H1 (cell line): ENCODE data around the gene NCAM1. TPM values are rescaled to one million over a fixed set of nuclear protein-coding genes. Genes with fewer than 3 reads are reported as not detected.

Source experiments
- CTCF ChIA-PET: fragments of 300-600 bp; sonication (Branson Sonifier 250); formaldehyde crosslinking; loops from one replicate; lab custom pipeline; 2021; ENCODE audit not compliant: partially characterized antibody; lab: Charles Lee
- POLR2A ChIA-PET: fragments of 300-600 bp; sonication (Branson Sonifier 250); formaldehyde crosslinking; loops from one replicate; lab custom pipeline; 2021; ENCODE audit warnings: inconsistent platforms; ENCODE audit not compliant: partially characterized antibody; lab: Charles Lee
- DNase-seq, 2 experiments: peaks; one replicate each; pipeline versions ENCODE4 v3.0.0 to v3.0.0-alpha.2; 2010 to 2022; ENCODE audit warnings: low spot score in 2 of 2, low read depth in 1 of 2, mixed read lengths in 1 of 2
- FAIRE-seq: peaks from 2 replicates; lab custom pipeline; 2011; peaks lifted over from hg19 to GRCh38; lab: Jason Lieb, UNC
- H2AFZ ChIP-seq: 2 replicates; pipeline ENCODE4 v1.8.1; 2012; ENCODE audit warnings: low read length, inconsistent platforms
- H2AK5ac ChIP-seq: 2 replicates; pipeline ENCODE4 v1.6.1; 2013; ENCODE audit warnings: low read depth, low read length
- H2BK120ac ChIP-seq: replicated peaks from 2 replicates; pipeline ENCODE3; 2013; ENCODE audit warnings: low read depth, low read length, inconsistent platforms
- H2BK12ac ChIP-seq: 2 replicates; pipeline ENCODE4 v1.6.1; 2013; ENCODE audit warnings: low read depth, low read length
- H2BK15ac ChIP-seq: 2 replicates; pipeline ENCODE4 v1.6.1; 2013; ENCODE audit warnings: low read length
- H2BK20ac ChIP-seq: 2 replicates; pipeline ENCODE4 v1.6.1; 2013; ENCODE audit warnings: low read length
- H2BK5ac ChIP-seq: 2 replicates; pipeline ENCODE4 v1.6.1; 2013; ENCODE audit warnings: low read depth, low read length
- H3K14ac ChIP-seq: 2 replicates; pipeline ENCODE4 v1.6.1; 2013; ENCODE audit warnings: inconsistent platforms; ENCODE audit not compliant: insufficient read length
- H3K18ac ChIP-seq: 2 replicates; pipeline ENCODE4 v1.6.1; 2013; ENCODE audit warnings: low read length; ENCODE audit errors: extremely low read depth
- H3K23ac ChIP-seq: 2 replicates; pipeline ENCODE4 v1.6.1; 2013; ENCODE audit warnings: inconsistent platforms; ENCODE audit not compliant: insufficient read length
- H3K23me2 ChIP-seq: 2 replicates; pipeline ENCODE4 v1.6.1; 2013; ENCODE audit warnings: low read depth, low read length
- H3K27ac ChIP-seq: 2 replicates; pipeline ENCODE4 v1.6.1; 2011; ENCODE audit warnings: low read depth, low read length, inconsistent platforms
- H3K27me3 ChIP-seq, 4 experiments: replicated peaks in 1 of 4; 1 replicate in 1 of 4; 2 replicates in 3 of 4; pipeline versions ENCODE4 v1.6.1 to v1.8.1; 2011 to 2013; ENCODE audit warnings: low read length in 3 of 4, mild to moderate bottlenecking in 3 of 4, inconsistent platforms in 2 of 4, mixed read lengths in 2 of 4, moderate library complexity in 1 of 4; ENCODE audit not compliant: control insufficient read depth in 3 of 4, insufficient read depth in 3 of 4; ENCODE audit errors: extremely low read depth in 1 of 4
- H3K36me3 ChIP-seq, 4 experiments: 2 replicates each; pipeline versions ENCODE4 v1.6.1 to v1.8.1; 2011 to 2013; ENCODE audit warnings: mild to moderate bottlenecking in 4 of 4, low read length in 3 of 4, moderate library complexity in 2 of 4, control low read depth in 1 of 4, inconsistent platforms in 1 of 4; ENCODE audit not compliant: insufficient read depth in 4 of 4, control insufficient read depth in 2 of 4
- H3K4ac ChIP-seq: replicated peaks from 2 replicates; pipeline ENCODE3; 2013; ENCODE audit warnings: low read length, low read depth, mixed read lengths, inconsistent platforms; ENCODE audit not compliant: insufficient read length
- H3K4me1 ChIP-seq, 4 experiments: replicated peaks in 1 of 4; 1 replicate in 1 of 4; 2 replicates in 3 of 4; pipeline versions ENCODE4 v1.6.1 to v1.8.1; 2011 to 2013; ENCODE audit warnings: low read length in 3 of 4, inconsistent platforms in 2 of 4, mixed read lengths in 1 of 4; ENCODE audit not compliant: insufficient read depth in 4 of 4, control insufficient read depth in 3 of 4
- H3K4me2 ChIP-seq, 2 experiments: 2 replicates each; pipeline versions ENCODE4 v1.6.1 to v1.8.1; 2011 to 2013; ENCODE audit warnings: low read depth in 2 of 2, low read length in 2 of 2, control low read depth in 1 of 2, inconsistent platforms in 1 of 2, mild to moderate bottlenecking in 1 of 2; ENCODE audit not compliant: insufficient read depth in 1 of 2
- H3K4me3 ChIP-seq, 4 experiments: fragments of 200-600, 300-600 bp in 1 of 4; sonication (generic), shearing (Covaris generic), sonication (Bioruptor Twin) in 1 of 4; 2 replicates each; pipeline versions ENCODE4 v1.5.1 to v1.8.1; 2011 to 2016; ENCODE audit warnings: low read length in 4 of 4, low read depth in 3 of 4, control low read depth in 2 of 4, inconsistent platforms in 2 of 4, mild to moderate bottlenecking in 2 of 4, mixed read lengths in 1 of 4, moderate library complexity in 1 of 4; ENCODE audit not compliant: insufficient read depth in 2 of 4; ENCODE audit errors: extremely low read depth in 1 of 4
- H3K56ac ChIP-seq: replicated peaks from 2 replicates; pipeline ENCODE3; 2013; ENCODE audit warnings: low read depth, mild to moderate bottlenecking, mixed read lengths, low read length, inconsistent platforms; ENCODE audit not compliant: insufficient read length
- H3K79me1 ChIP-seq: 2 replicates; pipeline ENCODE4 v1.6.1; 2013; ENCODE audit warnings: low read depth, low read length, control low read depth
- H3K79me2 ChIP-seq, 2 experiments: 2 replicates each; pipeline versions ENCODE4 v1.6.1 to v1.8.1; 2012 to 2013; ENCODE audit warnings: low read length in 2 of 2, mild to moderate bottlenecking in 2 of 2, inconsistent platforms in 1 of 2; ENCODE audit not compliant: insufficient read depth in 2 of 2, control insufficient read depth in 1 of 2
- H3K9ac ChIP-seq, 4 experiments: replicated peaks in 1 of 4; 1 replicate in 1 of 4; 2 replicates in 3 of 4; pipeline versions ENCODE4 v1.6.1 to v1.8.1; 2011 to 2013; ENCODE audit warnings: low read depth in 3 of 4, low read length in 3 of 4, control low read depth in 2 of 4, mild to moderate bottlenecking in 2 of 4, moderate library complexity in 2 of 4, inconsistent platforms in 1 of 4; ENCODE audit errors: extremely low read depth in 1 of 4
- H3K9me3 ChIP-seq, 2 experiments: 2 replicates each; pipeline versions ENCODE4 v1.6.1 to v1.8.1; 2012 to 2013; ENCODE audit warnings: mild to moderate bottlenecking in 2 of 2, moderate library complexity in 2 of 2, control low read depth in 1 of 2, inconsistent platforms in 1 of 2, low read depth in 1 of 2, low read length in 1 of 2, mixed read lengths in 1 of 2; ENCODE audit not compliant: insufficient read depth in 2 of 2
- H4K20me1 ChIP-seq, 2 experiments: replicated peaks in 1 of 2; 2 replicates each; pipeline versions ENCODE3 to v1.8.1; 2011 to 2013; ENCODE audit warnings: inconsistent platforms in 2 of 2, low read length in 2 of 2, mild to moderate bottlenecking in 1 of 2; ENCODE audit not compliant: insufficient read depth in 2 of 2, control insufficient read depth in 1 of 2
- H4K5ac ChIP-seq: 2 replicates; pipeline ENCODE4 v1.6.1; 2013; ENCODE audit warnings: low read length, low read depth, mixed read lengths, inconsistent platforms; ENCODE audit not compliant: insufficient read length
- H4K8ac ChIP-seq: 2 replicates; pipeline ENCODE4 v1.8.0; 2013; ENCODE audit warnings: mild to moderate bottlenecking, moderate library complexity, low read length, inconsistent platforms; ENCODE audit not compliant: insufficient read depth; ENCODE audit errors: extremely low read depth
- H4K91ac ChIP-seq: replicated peaks from 2 replicates; pipeline ENCODE3; 2013; ENCODE audit warnings: low read length, mixed read lengths, inconsistent platforms; ENCODE audit not compliant: insufficient read length
- SP2 ChIP-seq: IDR thresholded peaks from 2 replicates; pipeline ENCODE4 v1.6.1; 2012; ENCODE audit warnings: mild to moderate bottlenecking, low read length, inconsistent platforms
- WGBS, 2 experiments: shearing (Covaris generic) in 1 of 2; methylation state at CpG; one replicate each; pipeline versions ENCODE4 v1.1.6 to v1.1.7; 2013 to 2015; ENCODE audit warnings: low lambda C conversion rate in 2 of 2, mixed read lengths in 2 of 2, inconsistent platforms in 1 of 2, low coverage in 1 of 2, missing lambda C conversion rate in 1 of 2; ENCODE audit not compliant: insufficient replicate concordance in 2 of 2, insufficient coverage in 1 of 2, insufficient read length in 1 of 2; ENCODE audit errors: extremely low coverage in 1 of 2, missing lambda C conversion rate in 1 of 2; 5-methylcytosine and 5-hydroxymethylcytosine counted together
- polyA plus RNA-seq, 7 experiments: library from polyadenylated mRNA; depleted of rRNA in 3 of 7; stranded (reverse) in 5 of 7; unstranded in 2 of 7; fragments of >200 nt in 5 of 7; fragments of 200-250 nt in 2 of 7; gene quantifications; 1 replicate in 5 of 7; 2 replicates in 1 of 7; 4 replicates in 1 of 7; pipeline versions ENCODE4 v1.2.1 to v1.2.3, GENCODE V29; 2011 to 2013; ENCODE audit warnings: missing spikeins in 2 of 7, mixed read lengths in 2 of 7
- total RNA-seq: library from RNA; stranded (reverse); fragmentation: NEBNext Ultra II Directional; extraction: Animal tissue kit (Norgen Biotek cat#: 25700); gene quantifications from 2 replicates; pipeline ENCODE4 v1.2.1, GENCODE V29; 2021

The NCAM1 gene
- total and polyA plus RNA-seq, 2 of the 8 experiments (the other 6 are each of a cell fraction or from before 2014, with no cell fraction given) = 3.1 to 4.3 TPM

- H3K4me2 ChIP-seq = no peak overlapping the region
- H2AFZ ChIP-seq = no peak overlapping the region
- H3K23me2 ChIP-seq = no peaks in the 10 kb centered on the region
- H3K4ac ChIP-seq = no peak overlapping the region
- no peak overlapping the region for H4K8ac ChIP-seq
- no peak overlapping the region for H2BK12ac ChIP-seq
- H2BK120ac ChIP-seq = no peak overlapping the region
- no peaks in the 10 kb centered on the region for H3K36me3 ChIP-seq
- no peak overlapping the region for H3K23ac ChIP-seq
- no peaks in the 10 kb centered on the region for H4K20me1 ChIP-seq
- H3K56ac ChIP-seq = no peak overlapping the region
- H3K4me1 ChIP-seq = peaks cover 0 to 3% (median 0%) of the 10 kb centered on the region in 4 experiments; a peak in 1 of 7 replicates
- H2BK5ac ChIP-seq = no peak overlapping the region
- H2BK15ac ChIP-seq = no peak overlapping the region
- FAIRE-seq = no peak
- no peak for DNase-seq
- H3K27me3 ChIP-seq = no peaks in the 10 kb centered on the region; a peak in 1 of 7 replicates
- no peak overlapping the region for H3K14ac ChIP-seq
- ChIA-PET POLR2A (no interaction called here), CTCF (interaction anchor here (0.7 to 4.0 kb wide), 3 partner anchors 174 to 703 kb away, joined by 3 to 31 read pairs (median 9); no protein-coding TSS in a partner anchor)
- H3K18ac ChIP-seq = no peak overlapping the region
- no peaks in the 10 kb centered on the region for H3K9me3 ChIP-seq
- no peak overlapping the region for H2BK20ac ChIP-seq
- no peaks in the 10 kb centered on the region for H3K79me1 ChIP-seq
- no peak overlapping the region for H3K27ac ChIP-seq
- no peak overlapping the region for H2AK5ac ChIP-seq
- no peaks in the 10 kb centered on the region for H3K79me2 ChIP-seq
- 89% methylated on average over 3 of the region's 3 CpGs; no CpG with 5 or more reads in 1 of the 2 experiments for WGBS, 2 experiments
- H3K9ac ChIP-seq = no peak overlapping the region
- no peak overlapping the region for H3K4me3 ChIP-seq
- no peak overlapping the region for H4K5ac ChIP-seq
- no peak overlapping the region for H4K91ac ChIP-seq
- TF ChIP-seq SP2 = no peak
Measured at GRCh38 chr11:113287801-113288200, 326.6 kb downstream of the NCAM1 start.
